GM21737 (cell line): ENCODE measurements around the gene SHE.
"Not testable (repeated sequence)": the region's sequence is repeated elsewhere in the genome, so short reads cannot be mapped to it uniquely, and the experiment has no call there.

Experiments
- ATAC-seq: cut with Tn5 transposase; IDR thresholded peaks from one replicate; pipeline ENCODE4 v1.9.1; 2021; ENCODE audit warnings: mild to moderate bottlenecking, moderate library complexity; ENCODE audit not compliant: unreplicated experiment

Gene SHE

DNA sequence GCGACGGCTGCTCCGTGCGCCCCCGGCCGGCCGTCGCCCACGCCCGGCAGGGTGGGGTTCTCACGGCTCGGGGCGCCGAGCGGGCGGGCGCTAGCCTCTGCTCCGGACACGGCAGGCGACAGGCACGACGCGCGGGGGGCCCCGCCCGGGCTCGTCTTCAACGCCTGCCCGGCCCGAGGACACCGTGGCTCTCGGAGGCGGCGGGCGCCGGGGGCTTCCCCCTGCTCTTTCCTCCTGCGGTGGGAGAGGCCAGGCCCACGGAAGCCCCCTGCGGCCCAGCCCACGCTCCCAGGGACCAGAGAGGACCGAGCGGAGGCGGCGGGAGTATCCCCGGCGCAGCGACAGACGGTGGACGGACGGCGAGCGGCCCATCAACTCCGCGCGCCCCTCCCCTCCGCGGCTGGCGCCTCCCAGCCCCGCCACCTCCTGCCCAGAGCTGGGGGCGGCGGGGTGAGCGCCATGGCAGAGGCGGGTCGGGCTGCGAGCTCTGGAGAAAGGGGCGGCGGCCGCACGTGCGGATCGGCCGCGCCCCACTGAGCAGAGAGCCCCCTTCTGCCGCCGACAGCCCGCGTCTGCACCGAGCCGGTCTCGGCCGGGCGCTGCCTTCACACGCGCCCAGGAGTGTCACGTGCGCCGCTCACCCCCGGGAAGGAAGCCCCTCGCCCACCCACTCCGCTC lies at the start of gene SHE, which contains the start of gene TDRD10:
Gene SHE (minus strand): TSS at position 347 of the 678 bp plus-strand sequence. CDS start 386 bp downstream, outside the sequence.
Gene TDRD10 (plus strand): TSS at position 154 of the 678 bp plus-strand sequence. CDS start 4,685 bp downstream, outside the sequence.
- no peak for ATAC-seq

DNA sequence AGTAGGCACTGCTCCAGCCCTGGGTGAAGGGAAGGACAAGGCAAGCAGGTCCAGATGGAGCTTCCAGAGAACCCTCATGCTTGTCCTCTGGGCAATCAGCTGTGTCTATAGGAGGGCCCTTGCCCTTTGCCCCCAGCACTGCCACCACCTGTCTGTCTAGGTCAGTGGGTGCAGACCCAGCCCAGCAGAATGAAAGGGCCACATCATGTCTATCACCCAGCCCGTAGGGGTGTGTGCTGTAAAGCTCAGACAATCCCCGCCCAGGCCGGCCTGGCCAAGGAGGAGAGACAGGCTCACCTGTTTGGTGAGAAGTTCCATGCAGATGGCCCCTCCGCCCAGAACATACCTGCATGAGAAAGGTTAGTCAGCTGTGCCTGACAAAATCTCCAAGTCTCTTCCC lies 49.3 kb upstream of the SHE start:
- no peak for ATAC-seq

DNA sequence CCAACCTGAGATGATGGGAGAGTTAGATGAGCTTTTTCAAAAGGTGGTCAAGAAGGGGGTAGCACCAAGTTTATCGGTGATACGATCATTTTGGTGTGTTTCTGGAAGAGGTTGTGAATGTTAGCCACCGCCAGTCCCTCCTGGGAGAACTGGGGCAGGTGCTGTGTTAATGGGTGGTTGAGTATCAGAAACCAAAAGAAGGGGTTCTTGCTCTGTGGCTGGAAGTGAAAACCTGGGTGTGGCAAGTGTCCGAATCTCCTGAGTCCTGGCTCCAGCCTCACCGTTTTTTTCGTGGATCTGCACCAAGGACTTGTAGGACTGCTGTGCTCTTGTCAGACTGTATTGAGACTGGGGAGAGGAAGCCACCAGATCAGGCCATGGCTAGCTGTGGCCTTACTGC lies 48.4 kb upstream of the SHE start:
- ATAC-seq = no peak

DNA sequence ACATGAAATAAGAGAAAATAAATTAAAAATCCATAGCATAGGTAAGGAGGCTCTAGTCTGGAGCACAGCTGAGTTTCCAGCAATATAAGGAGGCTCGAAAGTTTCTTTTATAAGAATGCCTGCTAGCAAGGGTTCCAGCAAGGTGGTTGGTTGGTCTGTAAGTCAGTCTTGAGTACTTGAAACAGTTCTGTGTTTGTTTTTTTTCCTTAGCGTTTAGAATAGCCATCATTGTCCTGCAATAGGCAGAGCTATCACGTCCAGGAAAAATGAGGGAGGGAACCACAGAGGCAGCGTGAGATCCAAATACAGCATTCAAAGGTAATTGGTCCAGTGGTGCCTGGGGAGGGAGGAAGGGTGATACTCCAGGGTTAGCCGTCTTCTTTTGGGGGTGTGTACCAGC lies 47.9 kb upstream of the SHE start:
- no peak for ATAC-seq

DNA sequence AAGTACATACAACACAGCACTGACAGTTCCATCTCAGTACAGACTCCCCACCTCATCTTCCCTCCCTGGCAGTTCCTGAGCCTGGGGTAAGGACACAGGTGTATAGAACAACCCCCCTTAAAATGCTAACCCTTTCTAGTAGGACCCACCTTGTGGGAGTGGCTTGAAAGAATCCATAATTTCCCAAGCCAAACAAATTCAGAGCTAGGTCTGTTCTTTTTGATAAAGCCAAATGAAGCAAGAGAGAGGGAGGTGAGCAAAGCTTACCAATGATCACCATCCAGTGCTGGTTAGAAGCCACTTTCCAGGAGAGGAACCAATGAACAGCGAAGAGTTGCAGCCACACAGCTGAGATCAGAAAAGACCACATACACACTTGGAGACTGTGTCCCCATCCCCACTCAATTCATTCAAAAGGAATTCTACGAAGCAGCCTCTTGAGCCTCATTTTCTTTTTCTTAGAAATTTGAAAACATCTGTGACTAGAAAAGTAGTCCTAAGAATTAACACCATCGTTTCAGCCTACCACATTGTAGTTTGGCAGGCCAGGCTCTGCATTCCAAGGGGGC lies 47.1 kb upstream of the SHE start:
- no peak for ATAC-seq

DNA sequence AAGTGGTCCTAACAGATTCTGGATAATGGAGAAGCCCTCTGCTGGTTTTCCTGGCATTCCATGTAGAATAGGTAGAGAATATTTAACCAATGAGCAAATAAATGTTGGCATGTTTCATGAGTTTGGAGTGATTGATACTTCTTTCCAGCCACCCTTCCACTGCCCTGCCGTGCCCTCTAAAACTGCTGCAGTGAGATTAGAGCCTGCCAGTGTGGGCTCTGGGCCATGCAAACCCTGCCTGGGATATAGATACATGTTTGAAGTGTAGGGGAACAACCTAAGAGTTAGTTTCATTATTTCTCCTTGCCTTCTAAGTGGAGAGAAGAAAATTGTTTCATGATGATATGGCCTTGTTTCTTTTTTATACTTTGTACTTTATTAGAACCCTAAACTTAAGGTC lies 45.8 kb upstream of the SHE start:
- ATAC-seq = no peak

DNA sequence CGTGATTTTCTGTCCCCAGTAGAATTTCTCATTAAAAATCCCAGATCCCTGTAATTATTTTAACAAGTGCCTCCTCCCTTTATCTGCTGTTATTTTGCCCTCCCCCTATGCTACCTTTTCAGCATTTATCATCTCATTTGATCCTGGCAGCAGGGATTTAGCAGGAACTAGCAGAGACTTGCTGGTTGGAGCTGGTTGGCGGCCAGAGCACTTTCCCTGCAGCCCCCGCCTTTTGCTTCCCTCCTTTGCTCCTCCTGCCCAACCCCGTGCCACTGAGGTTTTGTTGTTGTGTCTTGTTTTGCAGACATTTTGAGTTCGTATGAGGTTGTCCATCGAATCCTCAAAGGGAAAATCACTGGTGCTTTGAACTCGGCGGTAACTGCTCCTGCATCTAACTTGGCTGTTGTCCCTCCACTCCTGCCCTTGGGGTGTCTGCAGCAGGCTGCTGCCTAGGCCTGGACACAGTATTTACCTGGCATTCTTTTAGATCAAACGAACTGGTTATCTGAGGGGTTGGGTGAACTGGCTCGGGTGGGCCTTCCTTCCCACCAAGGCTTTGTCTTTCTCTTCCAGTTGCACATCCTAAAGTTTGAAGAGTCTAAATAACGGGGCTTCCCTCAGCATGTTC lies 45.0 kb upstream of the SHE start:
- no peak for ATAC-seq

DNA sequence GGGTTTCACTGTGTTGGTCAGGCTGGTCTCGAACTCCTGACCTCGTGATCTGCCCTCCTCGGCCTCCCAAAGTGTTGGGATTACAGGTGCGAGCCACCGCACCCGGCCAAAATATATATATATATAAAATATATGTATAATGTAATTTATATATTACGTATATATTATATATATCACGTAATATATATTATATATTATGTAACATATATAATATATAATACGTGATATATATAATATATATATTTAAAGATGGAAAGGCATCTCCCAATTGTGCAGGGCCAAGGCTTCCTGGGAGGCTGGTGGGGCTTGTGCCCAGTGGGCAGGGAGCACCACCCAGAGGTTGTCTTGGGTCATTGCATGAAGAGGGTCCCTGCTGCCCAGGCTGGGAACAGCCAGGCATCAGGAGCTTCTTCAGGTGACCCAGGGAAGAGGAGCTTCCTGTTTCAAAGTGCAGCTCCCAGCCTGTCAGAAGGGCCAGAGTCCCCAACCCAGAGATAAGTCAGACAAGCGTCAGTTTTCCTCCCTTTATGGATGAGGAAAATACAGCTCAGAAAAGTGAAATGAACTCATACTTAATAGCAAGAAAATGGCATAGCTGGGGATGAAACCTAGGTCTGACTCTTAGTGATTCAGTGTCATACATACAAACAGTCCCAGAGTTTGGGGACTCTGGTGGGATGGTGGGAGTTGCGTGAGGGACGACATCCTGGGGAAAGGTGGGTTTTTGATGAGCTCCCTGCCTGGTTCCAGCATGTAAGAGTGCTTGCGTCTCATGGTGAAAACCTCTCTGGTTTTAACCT lies 44.3 kb upstream of the SHE start:
- ATAC-seq = no peak

DNA sequence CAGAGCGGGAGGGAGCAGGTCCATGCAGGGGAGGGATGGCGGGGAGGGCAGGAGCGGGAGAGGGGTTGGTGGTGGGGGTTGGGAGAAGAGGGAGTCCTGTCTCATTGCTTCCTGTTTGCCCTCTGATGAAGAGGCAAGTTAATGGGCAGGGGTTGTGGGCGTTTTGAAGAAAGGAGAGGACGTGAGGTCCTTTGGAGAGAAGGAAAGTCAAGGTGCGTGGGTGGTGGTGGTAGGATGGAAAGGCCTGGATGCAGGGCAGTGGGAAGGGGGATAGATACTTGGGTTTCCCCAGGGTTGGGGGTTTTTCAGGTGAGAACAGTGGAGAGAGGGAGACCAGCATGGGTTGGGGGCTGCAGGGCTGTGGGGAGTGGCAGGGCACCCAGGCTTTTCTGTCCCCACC lies 39.0 kb upstream of the SHE start:
- no peak for ATAC-seq

DNA sequence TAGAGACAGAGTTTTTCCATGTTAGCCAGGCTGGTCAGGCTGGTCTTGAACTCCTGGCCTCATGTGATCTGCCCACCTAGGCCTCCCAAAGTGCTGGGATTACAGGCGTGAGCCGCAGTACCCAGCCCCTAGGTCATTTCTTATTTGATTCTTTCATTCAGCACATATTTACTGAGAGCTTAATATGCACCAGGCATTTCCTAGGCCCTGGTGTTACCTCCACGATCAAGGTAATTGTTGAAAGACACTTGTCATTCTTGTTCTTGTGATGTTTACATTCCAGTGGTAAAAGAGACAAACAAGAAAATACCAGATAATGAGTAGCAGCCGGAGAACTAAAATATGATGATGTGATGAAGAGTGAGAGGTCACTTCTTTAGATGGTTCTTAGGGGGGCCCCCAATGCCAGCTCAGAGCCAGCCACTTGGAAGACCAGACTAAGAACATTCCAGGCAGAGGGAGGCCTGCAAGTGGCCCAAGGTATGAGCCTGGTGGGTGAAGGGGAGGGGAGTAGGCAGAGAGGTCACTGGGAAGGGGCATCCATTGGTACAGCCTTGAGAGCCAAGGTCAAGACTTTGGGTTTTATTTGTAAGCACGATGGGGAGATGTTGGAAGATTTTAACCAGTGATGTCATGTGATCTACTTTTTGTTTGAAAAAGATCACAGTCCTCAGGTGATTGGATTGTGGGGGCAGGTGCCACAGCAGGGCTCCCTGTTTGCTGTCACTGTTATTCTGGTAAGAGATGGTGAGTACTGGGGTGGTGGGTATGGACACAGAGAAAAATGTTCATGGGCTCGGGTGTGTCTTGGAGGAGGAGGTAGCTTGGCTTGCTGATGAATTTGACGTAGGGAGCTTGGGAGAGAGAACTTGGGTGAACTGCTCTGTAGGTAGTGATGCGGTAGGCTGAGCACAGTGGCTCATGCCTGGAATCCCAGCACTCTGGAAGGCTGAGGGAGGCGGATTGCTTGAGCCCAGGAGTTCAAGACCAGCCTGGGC lies 37.6 kb upstream of the SHE start:
- no peak for ATAC-seq

DNA sequence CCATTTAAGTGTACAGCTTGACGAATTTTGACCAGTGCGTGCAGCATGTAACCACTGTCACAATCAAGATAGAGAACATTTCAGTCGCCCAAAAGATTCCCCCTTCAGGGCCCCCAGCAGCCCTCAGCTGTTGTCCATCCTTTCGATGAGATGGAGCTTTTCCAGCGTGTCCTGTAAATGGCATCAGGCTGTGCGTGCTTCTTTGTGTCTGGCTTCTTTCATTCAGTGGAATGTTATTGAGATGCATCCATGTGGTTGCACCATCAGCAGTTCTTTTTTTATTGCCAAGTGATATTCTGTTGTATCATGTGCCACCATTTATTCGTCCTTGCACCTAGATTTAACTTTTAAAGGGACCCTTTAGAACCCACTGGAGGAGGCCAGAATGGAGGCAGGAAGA lies 34.4 kb upstream of the SHE start:
- no peak for ATAC-seq

DNA sequence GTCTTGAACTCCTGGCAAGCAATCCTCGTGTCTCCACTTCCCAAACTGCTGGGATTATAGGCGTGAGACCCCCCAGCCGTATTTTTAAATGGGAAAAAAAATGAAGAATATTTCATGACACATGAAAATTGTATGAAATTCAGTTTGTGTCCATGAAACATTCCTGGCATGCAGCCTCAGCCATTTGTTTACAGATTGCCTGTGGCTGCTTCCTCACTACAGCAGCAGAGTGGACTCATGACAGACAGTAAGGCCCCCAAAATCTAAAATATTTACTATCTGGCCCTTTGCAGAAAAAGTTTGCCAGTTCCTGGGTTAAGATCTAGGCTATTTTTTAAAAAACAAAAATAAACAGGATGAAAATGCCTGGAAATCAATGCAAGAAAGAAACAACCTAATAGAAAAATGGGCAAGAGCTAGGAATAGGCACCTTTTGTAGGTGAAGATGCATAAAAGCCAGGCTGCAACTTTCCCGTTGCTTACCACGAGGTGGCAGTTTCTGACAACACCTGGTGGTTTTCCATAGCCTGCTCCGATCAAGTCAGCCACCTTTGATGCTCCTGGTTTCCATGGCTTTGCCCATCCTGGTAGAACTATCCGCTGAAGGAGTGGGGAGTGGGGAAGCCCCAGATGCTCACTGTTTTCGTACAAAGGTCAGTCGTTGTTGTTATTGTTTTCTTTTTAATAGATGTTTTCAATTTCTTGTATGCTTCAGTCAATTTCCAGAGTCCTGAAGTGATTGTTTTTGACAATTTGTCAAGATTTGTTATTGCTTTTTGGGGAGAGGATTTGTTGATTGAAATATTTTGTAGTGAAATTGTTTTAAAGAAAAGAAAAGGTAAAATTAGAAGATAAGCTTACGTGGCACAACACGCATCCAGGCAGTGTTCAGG lies 32.0 kb upstream of the SHE start:
- no peak for ATAC-seq

DNA sequence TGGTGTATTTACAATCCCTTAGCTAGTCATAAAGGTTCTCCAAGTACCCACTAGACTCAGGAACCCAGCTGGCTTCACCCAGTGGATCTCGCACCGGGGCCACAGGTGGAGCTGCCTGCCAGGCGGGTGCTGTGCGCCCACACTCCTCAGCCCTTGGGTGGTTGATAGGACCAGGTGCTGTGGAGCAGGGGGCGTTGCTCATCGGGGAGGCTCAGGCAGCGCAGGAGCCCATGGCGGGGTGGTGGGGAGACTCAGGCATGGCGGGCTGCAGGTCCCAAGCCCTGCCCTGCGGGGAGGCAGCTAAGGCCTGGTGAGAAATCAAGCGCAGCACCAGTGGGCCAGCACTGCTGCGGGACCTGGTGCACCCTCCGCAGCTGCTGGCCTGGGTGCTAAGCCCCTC lies 29.7 kb upstream of the SHE start:
- ATAC-seq = not testable (repeated sequence)

DNA sequence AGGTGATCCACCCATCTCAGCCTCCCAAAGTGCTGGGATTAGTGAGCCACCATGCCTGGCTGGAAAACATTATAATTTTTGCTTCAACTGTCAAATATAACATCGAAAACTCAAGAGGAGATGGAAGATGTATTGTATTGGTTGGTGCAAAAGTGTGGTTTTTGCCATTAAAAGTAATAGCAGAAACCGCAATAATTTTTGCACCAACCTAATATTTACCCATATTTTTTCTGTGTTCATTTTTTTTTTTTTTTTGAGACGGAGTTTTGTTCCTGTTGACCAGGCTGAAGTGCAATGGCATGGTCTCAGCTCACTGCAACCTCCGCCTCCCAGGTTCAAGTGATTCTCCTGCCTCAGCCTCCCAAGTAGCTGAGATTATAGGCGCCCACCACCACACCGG lies 27.1 kb upstream of the SHE start:
- ATAC-seq = no peak

DNA sequence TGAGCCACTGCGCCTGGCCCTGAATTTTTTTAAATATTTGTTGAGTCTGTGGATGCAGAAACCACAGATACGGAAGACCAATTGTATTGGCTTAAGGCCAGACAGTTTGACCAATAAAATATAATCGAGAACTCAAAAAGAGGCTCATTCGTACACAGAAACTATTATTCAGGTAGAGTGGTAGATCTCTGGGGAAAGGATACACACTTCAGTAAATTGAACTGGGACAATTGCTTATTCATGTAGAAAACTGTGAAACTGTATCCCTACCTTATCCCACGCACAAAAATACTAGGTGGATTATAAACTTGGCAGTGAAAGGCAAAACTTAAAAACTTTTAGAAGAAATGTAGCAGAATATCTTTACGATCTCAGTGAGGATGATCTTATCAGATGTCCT lies 25.0 kb upstream of the SHE start:
- no peak for ATAC-seq

DNA sequence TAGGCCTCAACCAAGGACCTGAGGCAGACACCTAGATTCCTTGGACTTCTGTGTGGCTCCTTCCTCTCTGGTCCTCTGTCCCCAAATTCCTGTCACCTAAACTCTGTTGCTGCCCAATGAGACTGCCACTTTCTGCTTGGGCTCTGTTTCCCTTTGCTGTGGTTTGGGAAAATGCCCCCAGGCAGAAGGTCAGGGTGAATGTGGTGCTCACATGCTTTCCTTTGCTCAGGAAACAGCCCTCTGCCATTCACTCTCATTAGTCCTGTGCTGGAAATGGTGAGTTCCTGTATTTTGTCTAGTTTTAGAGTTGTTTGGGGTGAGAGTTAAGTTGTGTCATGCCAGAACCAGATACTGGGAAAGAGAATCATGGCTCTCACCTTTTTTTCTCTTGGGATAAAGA lies 22.7 kb upstream of the SHE start:
- no peak for ATAC-seq

DNA sequence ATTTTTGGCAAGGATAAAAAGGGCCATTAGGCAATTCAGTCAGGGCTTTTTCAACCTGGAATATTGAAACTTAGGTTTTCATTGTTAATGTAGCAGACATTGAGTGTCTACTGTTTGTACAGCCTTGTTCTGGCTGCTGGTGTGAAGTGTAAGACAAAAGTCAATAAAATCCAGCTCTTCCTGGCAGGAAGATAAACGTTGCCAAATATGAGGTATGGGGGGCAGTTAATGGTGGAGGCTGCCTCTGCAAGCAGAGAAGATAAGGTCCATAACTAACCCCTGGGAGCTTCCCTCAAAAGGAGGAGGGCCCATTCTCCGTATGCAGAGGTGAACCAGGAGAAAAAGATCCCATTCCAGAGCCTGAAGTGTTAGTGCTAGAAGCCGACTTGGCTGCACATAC lies 19.5 kb upstream of the SHE start:
- ATAC-seq = no peak

DNA sequence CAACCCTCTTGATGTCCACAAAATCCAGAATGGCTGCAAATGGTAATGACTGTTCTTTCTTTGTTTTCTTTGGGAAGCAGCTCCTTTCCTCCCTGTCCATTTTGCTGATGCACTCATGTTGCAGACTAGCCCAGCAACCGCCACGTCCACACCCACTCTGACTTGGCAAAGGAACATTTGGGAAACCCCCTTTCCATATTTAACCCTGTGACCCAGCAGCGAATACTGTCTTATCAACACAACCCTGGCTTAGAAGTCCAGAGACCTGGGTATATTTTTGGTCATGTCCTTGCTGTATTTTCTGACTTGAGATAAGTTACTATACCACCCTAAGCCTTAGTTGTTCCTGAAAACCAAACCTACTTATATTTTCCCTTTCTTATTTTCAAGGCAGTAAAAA lies 18.1 kb upstream of the SHE start:
- ATAC-seq = no peak

DNA sequence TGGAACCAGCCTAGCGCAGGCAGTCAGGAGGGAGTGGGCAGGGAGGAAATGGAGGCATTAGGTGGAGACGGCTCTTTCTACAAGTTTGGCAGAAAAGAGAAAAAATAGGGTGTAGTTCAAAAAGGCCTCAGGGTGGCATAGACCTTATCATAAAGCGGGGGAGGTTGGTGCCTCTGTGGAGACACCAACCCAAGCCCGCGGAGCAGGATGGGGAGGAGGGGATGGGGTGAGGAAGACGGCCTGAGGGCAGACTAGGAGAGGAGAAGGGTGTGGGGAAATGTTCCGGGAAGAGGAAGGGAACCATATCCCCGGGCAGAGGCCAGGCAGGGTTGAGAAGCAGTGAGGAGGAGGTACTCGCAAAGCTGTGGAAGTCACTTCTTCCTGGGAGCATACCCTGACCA lies 17.4 kb upstream of the SHE start:
- no peak for ATAC-seq
